GM12878 (cell line): ENCODE data around the gene TMEM120B. TPM values are rescaled to one million over a fixed set of nuclear protein-coding genes. Genes with fewer than 3 reads are reported as not detected.
"Not testable (repeated sequence)": the region's sequence is repeated elsewhere in the genome, so short reads cannot be mapped to it uniquely, and the experiment has no call there.

Source experiments
- ATAC-seq: fragments of 200-7000 bp; cut with Tn5 transposase; 3 replicates; pipeline ENCODE4 v1.9.1; 2020; ENCODE audit warnings: mild to moderate bottlenecking, moderate library complexity
- BruUV-seq: library from RNA; stranded (reverse); fragments of 400-500 nt; replicated peaks from 2 replicates; lab custom pipeline; 2021; lab: Mats Ljungman, UMichigan
- CTCF ChIA-PET: fragments of 300-600 bp; sonication (Branson Sonifier 250); formaldehyde crosslinking; extraction: SDS; loops from one replicate; lab custom pipeline; 2021; ENCODE audit warnings: inconsistent platforms; lab: Yijun Ruan, JAX
- POLR2A ChIA-PET: fragments of 350-600 bp; formaldehyde crosslinking; extraction: SDS; loops from one replicate; lab custom pipeline; 2021; ENCODE audit warnings: inconsistent platforms; lab: Charles Lee
- RAD21 ChIA-PET: fragments of 300-600 bp; sonication (Branson Sonifier 250); formaldehyde crosslinking; loops from one replicate; lab custom pipeline; 2023; ENCODE audit warnings: antibody characterized with exemption; ENCODE audit not compliant: unreplicated experiment; lab: Charles Lee
- SMC1A ChIA-PET: fragments of 300-600 bp; sonication (Branson Sonifier 250); formaldehyde crosslinking; loops from one replicate; lab custom pipeline; 2023; ENCODE audit not compliant: unreplicated experiment, uncharacterized antibody; lab: Charles Lee
- DNase-seq: peaks from one replicate; pipeline ENCODE4 v3.0.0-alpha.2; 2011; ENCODE audit warnings: low read depth, low spot score
- FAIRE-seq: peaks from 3 replicates; lab custom pipeline; 2011; peaks lifted over from hg19 to GRCh38; lab: Jason Lieb, UNC
- H2AFZ ChIP-seq: 2 replicates; pipeline ENCODE4 v1.6.0; 2011; ENCODE audit warnings: low read depth, low read length, control low read depth; ENCODE audit not compliant: control insufficient read depth
- H3K27ac ChIP-seq: 2 replicates; pipeline ENCODE4 v1.5.1; 2011; ENCODE audit warnings: control low read depth; ENCODE audit not compliant: control insufficient read depth, insufficient read depth
- H3K27me3 ChIP-seq, 2 experiments: replicated peaks in 1 of 2; 2 replicates each; pipeline versions ENCODE4 v1.6.0 to v1.6.1; 2011; ENCODE audit warnings: low read length in 1 of 2; ENCODE audit not compliant: control insufficient read depth in 2 of 2, insufficient read depth in 2 of 2
- H3K36me3 ChIP-seq, 2 experiments: 2 replicates each; pipeline ENCODE4 v1.5.1; 2011; ENCODE audit warnings: low read length in 1 of 2; ENCODE audit not compliant: control insufficient read depth in 2 of 2, insufficient read depth in 2 of 2
- H3K4me1 ChIP-seq: 2 replicates; pipeline ENCODE4 v1.6.1; 2011; ENCODE audit warnings: mild to moderate bottlenecking, low read length, moderate library complexity, mixed read lengths; ENCODE audit not compliant: control insufficient read depth, insufficient read depth
- H3K4me2 ChIP-seq: 2 replicates; pipeline ENCODE4 v1.6.0; 2011; ENCODE audit warnings: control low read depth; ENCODE audit not compliant: control insufficient read depth, insufficient read depth
- H3K4me3 ChIP-seq: fragments of 200-600 bp; sonication (generic); 2 replicates; pipeline ENCODE4 v1.5.1; 2016
- H3K79me2 ChIP-seq: 2 replicates; pipeline ENCODE4 v1.6.0; 2011; ENCODE audit warnings: low read length; ENCODE audit not compliant: control insufficient read depth, insufficient read depth
- H3K9ac ChIP-seq: 2 replicates; pipeline ENCODE4 v1.8.0; 2011; ENCODE audit warnings: low read length, control low read depth, mixed read lengths; ENCODE audit not compliant: control insufficient read depth, insufficient read depth
- H3K9me3 ChIP-seq: replicated peaks from 3 replicates; pipeline ENCODE4 v1.5.1; 2011; ENCODE audit warnings: mild to moderate bottlenecking, low read length; ENCODE audit not compliant: control insufficient read depth, insufficient read depth
- H4K20me1 ChIP-seq: 2 replicates; pipeline ENCODE4 v1.6.0; 2011; ENCODE audit not compliant: control insufficient read depth, insufficient read depth
- ATF7 ChIP-seq: fragments of 450-650 bp; IDR thresholded peaks from 2 replicates; pipeline ENCODE4 v1.6.1; 2016; ENCODE audit warnings: low read depth, mild to moderate bottlenecking
- CEBPZ ChIP-seq: fragments of 150-350 bp; IDR thresholded peaks from 2 replicates; pipeline ENCODE4 v1.6.1; 2016; ENCODE audit warnings: low read depth, low read length
- MAX ChIP-seq: IDR thresholded peaks from 2 replicates; pipeline ENCODE4 v1.6.1; 2012; ENCODE audit warnings: low read depth, low read length, improper control_type of control experiment
- RAD51 ChIP-seq: fragments of 450-650 bp; IDR thresholded peaks from 2 replicates; pipeline ENCODE4 v1.6.1; 2016; ENCODE audit warnings: moderate library complexity, mild to moderate bottlenecking, inconsistent platforms
- RBBP5 ChIP-seq: fragments of 200-600 bp; sonication (generic); conservative IDR thresholded peaks from 2 replicates; pipeline ENCODE4 v1.6.1; 2016
- YY1 ChIP-seq: IDR thresholded peaks from 2 replicates; pipeline ENCODE4 v1.6.1; 2011; ENCODE audit warnings: low read depth, mild to moderate bottlenecking, low read length
- ZBTB11 ChIP-seq: fragments of 450-650 bp; formaldehyde crosslinking; IDR thresholded peaks from 2 replicates; pipeline ENCODE4 v1.5.0; 2022; ENCODE audit warnings: mild to moderate bottlenecking, missing genetic modification characterization
- WGBS: methylation state at CpG from one replicate; pipeline ENCODE4 v1.1.6; 2016; ENCODE audit warnings: low lambda C conversion rate; ENCODE audit not compliant: insufficient replicate concordance, insufficient coverage; ENCODE audit errors: missing lambda C conversion rate; 5-methylcytosine and 5-hydroxymethylcytosine counted together
- in situ Hi-C: fragments of 300-500 bp; cut with MboI; formaldehyde crosslinking; loops from 9 replicates; pipeline ENCODE4 v1.14.3; 2018; ENCODE audit warnings: mixed read lengths
- intact Hi-C: fragments of 100-400 bp; cut with micrococcal nuclease; formaldehyde crosslinking; loops from one replicate; pipeline ENCODE4 v1.14.2; 2022; ENCODE audit not compliant: unreplicated experiment
- polyA plus RNA-seq, 11 experiments: library from polyadenylated mRNA; depleted of rRNA in 4 of 11; unstranded in 6 of 11; stranded (reverse) in 5 of 11; fragments of >200 nt; fragmentation: Nextera tagmentation in 4 of 11; fragmentation: Illumina TruSeq in 1 of 11; extraction: Ambion mirVana in 4 of 11; extraction: Trizol in 1 of 11; gene quantifications; 1 replicate in 1 of 11; 2 replicates in 10 of 11; pipeline versions ENCODE4 v1.2.1 to v1.2.3, GENCODE V29; 2011 to 2016; ENCODE audit warnings: inconsistent platforms in 2 of 11, missing spikeins in 2 of 11, low read depth in 1 of 11
- total RNA-seq, 4 experiments: library from RNA; depleted of rRNA in 3 of 4; stranded (reverse); fragments of >200 nt in 3 of 4; fragmentation: Illumina TruSeq in 1 of 4; extraction: Trizol in 1 of 4; gene quantifications; 2 replicates each; pipeline versions ENCODE4 v1.2.1 to v1.2.3, GENCODE V29; 2013 to 2021

Gene TMEM120B
- total and polyA plus RNA-seq, 10 of the 15 experiments (the other 5 are each of a cell fraction or from before 2014, with no cell fraction given) = 4.0 to 26.2 (median 9.2) TPM

- ChIA-PET POLR2A (interaction anchor here (0.5 to 0.7 kb wide), 2 partner anchors 64 to 396 kb away, joined by 4 to 5 read pairs; no protein-coding TSS in a partner anchor), SMC1A (interaction anchor here (2.6 kb wide), 1 partner anchor 101 kb away, joined by 15 read pairs; the partner anchor contains the start of gene RHOF), RAD21 (interaction anchor here (0.9 to 2.5 kb wide), 2 partner anchors 102 to 104 kb away, joined by 3 to 20 read pairs; partner anchors contain the start of gene RHOF), CTCF (interaction anchor here (0.7 to 12.4 kb wide), 2 partner anchors 101 to 808 kb away, joined by 3 to 128 read pairs; partner anchors contain the start of genes RHOF and ZCCHC8)
- H2AFZ ChIP-seq, ATAC-seq, H3K27ac ChIP-seq, H3K4me2 ChIP-seq, H3K27me3 ChIP-seq, H4K20me1 ChIP-seq, H3K4me3 ChIP-seq, H3K79me2 ChIP-seq, H3K9ac ChIP-seq, intact Hi-C loops, DNase-seq, H3K36me3 ChIP-seq, H3K4me1 ChIP-seq, BruUV-seq, H3K9me3 ChIP-seq, FAIRE-seq: not testable (repeated sequence)
- in situ Hi-C loops = loop anchor here (5.0 kb wide), 1 partner anchor 100 kb away; the partner anchor contains the start of gene RHOF
- WGBS = 63% methylated on average over 3 of the region's 3 CpGs
Measured at GRCh38 chr12:121692744-121693143, 19.8 kb upstream of the TMEM120B start.

GRCh38 chr12:121693155-121693687 lies 19.3 kb upstream of the TMEM120B start:
- in situ Hi-C loops (loop anchor here (5.0 kb wide), 1 partner anchor 99 kb away; the partner anchor contains the start of gene RHOF), intact Hi-C loops (no loop called here)
- BruUV-seq = no TSS peak
- H3K27ac ChIP-seq = no peak overlapping the region
- DNase-seq = no peak
- CTCF ChIA-PET = interaction anchor here (0.7 to 12.4 kb wide), 3 partner anchors 95 to 808 kb away, joined by 3 to 128 read pairs (median 3); partner anchors contain the start of genes RHOF and ZCCHC8
- RAD21 ChIA-PET = interaction anchor here (0.9 to 2.5 kb wide), 3 partner anchors 96 to 103 kb away, joined by 3 to 20 read pairs (median 3); partner anchors contain the start of gene RHOF
- POLR2A ChIA-PET = interaction anchor here (0.5 to 1.1 kb wide), 5 partner anchors 44 to 395 kb away, joined by 3 to 5 read pairs (median 4); no protein-coding TSS in a partner anchor
- FAIRE-seq = no peak
- no peaks in the 10 kb centered on the region for H4K20me1 ChIP-seq
- WGBS = 68% methylated on average over 7 of the region's 7 CpGs
- no peak overlapping the region for H3K4me3 ChIP-seq
- no peaks in the 10 kb centered on the region for H3K27me3 ChIP-seq
- no peaks in the 10 kb centered on the region for H3K9me3 ChIP-seq
- H3K79me2 ChIP-seq = no peaks in the 10 kb centered on the region
- H3K9ac ChIP-seq = no peak overlapping the region
- no peak overlapping the region for H2AFZ ChIP-seq
- SMC1A ChIA-PET = interaction anchor here (2.6 kb wide), 1 partner anchor 101 kb away, joined by 15 read pairs; the partner anchor contains the start of gene RHOF
- H3K4me2 ChIP-seq = no peak overlapping the region
- ATAC-seq = no peak
- no peaks in the 10 kb centered on the region for H3K36me3 ChIP-seq
- H3K4me1 ChIP-seq = no peaks in the 10 kb centered on the region; the same call in 1 of the 2 replicates
- no peak for TF ChIP-seq YY1
- TF ChIP-seq ATF7 = no peak
- no peak for TF ChIP-seq RAD51
- no peak for TF ChIP-seq ZBTB11
- TF ChIP-seq CEBPZ = no peak
- TF ChIP-seq MAX = no peak
- TF ChIP-seq RBBP5 = no peak
